H4 (cell line): ENCODE measurements around the gene PCDHGA3. TPM values are rescaled to one million over a fixed set of nuclear protein-coding genes. Genes with fewer than 3 reads are reported as not detected.
"Not testable (repeated sequence)": the region's sequence is repeated elsewhere in the genome, so short reads cannot be mapped to it uniquely, and the experiment has no call there.

Experiments
- DNase-seq: peaks from one replicate; pipeline ENCODE4 v3.0.0-alpha.2; 2015; ENCODE audit warnings: low spot score
- total RNA-seq: library from RNA; depleted of rRNA; stranded (reverse); fragments of >200 nt; shearing (Covaris generic); gene quantifications from 2 replicates; pipeline ENCODE4 v1.2.3, GENCODE V29; 2014; rRNA removed

PCDHGA3 gene
- total RNA-seq = 10.3 and 11.5 TPM in 2 replicates

DNA sequence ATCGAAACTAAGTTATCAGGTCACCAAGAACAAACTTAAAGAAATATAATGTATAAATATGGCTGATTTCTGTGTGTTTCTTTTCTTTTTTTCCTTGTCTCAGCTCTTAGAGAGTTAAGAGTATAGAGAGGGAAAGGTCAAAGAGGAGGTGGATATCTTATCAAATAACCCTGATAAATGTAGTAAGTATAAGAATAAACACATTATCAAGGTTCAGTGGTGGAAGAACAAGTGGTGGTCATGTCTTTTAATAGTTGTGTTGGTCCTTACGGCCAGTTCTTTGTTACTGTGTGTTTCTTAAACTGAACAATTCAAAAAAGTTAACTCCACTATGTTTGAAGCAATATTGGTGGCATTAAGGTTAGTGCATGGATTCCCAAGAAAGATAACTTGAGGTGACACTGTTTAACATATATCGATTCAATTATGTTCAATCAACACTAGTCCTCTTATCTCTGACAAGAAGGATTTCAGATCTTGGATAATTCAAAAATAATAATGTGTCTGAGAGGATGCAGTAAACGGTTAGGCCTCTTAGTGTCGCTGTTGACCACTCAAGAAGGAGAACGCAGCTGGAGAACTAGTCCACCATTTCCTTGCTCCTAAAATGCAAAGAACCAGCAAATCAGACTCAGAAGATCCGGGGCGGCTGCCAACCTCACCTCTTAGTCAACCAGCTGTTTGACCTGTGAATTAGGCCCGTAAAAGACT is at the start of gene PCDHGA3:
Gene PCDHGA3, plus strand, starts transcription at position 588 of the 711 bp plus-strand sequence. CDS start 205 bp downstream, outside the sequence.
- DNase-seq = peak; percentile 75

DNA sequence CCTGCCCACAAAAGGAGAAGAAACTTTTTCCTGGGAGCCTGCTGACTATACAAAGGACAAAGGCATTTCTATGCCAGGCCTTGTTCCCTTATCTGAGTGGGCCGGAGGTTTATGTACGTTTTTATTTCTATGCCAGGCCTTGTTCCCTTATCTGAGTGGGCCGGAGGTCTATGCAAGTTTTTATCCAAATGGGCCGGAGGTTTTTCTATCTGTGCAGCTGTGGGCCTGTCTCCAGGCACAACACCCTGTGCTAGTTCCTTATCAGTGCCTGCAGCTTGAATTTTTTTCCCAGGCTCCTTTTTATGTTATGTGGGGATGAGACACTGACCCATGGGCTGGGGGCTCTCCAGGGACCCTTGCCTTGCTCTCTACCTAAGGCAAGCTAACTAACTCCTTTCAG is 45.3 kb upstream of the PCDHGA3 start:
- no peak for DNase-seq

DNA sequence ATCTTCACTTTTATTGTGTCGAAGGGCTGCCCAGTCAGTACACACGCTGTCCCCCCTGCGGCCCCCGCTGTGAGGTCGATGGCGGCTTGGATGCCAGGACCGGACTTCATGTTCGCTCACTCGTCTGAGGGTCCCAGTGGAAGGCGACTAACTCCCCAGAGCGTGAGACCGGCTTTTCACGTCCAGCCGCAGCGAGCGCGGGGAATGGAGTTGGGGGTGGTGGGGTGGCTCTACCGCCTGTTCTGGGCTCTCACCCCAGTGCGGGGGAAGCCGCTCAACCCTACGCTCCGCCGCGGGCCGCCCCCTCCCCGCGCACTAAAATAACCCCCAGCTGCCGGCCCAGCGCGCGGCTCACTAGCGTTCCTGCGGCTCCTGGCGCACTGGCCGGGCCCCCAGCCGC is 39.9 kb upstream of the PCDHGA3 start, which contains the start of gene SLC25A2:
Gene SLC25A2, minus strand, starts transcription at position 294 of the 400 bp plus-strand sequence. Its CDS starts 184 bp downstream, at position 110.
- DNase-seq = no peak

DNA sequence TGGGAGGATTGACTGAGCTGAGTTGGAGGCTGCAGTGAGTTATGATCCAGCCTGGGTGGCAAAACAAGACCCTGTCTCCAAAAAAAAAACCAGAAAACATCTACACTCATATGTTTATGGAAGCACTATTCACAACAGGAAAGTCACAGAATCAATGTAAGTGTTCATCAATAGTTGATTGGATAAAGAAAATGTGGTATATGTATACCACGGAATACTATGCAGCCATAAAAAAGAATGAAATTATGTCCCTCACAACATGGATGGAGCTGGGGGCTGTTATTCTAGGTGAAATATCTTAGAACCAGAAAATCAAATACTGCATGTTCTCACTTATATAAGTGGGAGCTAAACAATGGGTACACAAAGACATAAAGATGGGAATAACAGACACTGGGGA is 37.0 kb upstream of the PCDHGA3 start:
- no peak for DNase-seq

DNA sequence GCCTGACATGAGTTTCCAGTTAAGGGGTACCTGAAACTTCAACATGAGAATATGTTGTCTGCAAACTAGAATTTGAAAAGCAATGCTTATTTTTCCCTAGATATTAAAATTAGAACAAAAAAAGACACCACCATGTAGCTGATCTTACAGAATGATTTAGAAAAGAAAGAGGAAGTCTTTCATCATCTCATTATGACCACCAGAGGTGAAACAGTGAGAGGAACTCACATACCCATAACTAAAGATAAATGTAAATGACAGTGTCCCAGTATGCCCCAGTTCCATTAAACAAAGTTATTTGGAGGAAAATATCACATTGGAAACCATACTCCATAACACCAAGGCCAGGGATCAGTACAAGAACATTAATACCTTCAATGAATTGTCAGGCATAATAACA is 29.9 kb upstream of the PCDHGA3 start:
- no peak for DNase-seq

DNA sequence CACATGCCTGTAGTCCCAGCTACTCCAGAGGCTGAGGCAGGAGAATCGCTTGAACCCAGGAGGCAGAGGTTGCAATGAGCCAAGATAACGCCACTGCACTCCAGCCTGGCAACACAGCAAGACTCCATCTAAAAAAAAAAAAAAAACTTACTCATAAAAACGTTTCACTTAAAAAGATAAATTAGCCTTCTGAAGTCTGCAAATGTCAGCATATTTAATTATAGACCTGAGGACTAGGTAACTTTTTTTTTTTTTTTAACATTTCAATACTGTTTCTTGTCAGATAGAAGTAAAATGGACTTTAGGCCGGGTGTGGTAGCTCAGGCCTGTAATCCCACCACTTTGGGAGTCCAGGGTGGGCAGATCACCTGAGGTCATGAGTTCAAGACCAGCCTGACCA is 26.7 kb upstream of the PCDHGA3 start:
- not testable (repeated sequence) for DNase-seq

DNA sequence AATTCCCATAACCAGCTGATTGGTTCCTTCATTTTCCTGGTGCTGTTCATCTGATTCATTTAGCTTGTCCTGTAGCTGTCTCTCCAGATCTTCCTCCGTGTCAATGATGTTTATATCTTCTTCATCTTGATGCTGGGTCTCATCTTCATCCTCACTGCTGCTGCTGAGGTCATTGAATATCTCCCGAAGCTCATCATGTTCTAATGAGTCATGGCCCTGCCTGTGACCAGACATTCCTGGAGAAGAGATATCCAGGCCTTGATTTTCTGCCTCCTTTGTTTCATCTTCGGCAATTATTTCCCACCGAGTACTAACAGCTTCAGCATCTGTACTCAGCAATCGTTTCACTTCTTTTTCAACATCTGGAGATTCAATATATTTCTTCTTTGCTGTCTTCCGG is 24.4 kb upstream of the PCDHGA3 start:
- DNase-seq = no peak

DNA sequence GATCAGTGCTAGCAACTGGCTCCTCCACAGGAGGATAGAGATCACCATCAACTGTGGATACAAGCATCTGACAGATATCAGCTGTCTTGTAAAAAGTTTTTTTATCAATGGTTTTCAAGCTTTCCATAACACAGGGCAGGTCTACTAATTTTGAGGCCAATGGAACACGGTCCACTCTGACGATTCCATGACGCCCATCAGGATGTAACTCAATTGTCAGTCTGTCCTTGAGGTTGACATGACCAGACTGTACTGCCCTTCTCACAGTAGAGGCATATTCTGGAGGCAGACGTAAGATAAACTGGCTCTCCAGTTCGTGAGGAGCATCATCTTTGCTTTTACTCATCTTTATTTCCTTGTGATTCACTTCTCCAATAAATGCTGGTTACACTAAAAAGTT is 23.9 kb upstream of the PCDHGA3 start:
- DNase-seq = no peak

DNA sequence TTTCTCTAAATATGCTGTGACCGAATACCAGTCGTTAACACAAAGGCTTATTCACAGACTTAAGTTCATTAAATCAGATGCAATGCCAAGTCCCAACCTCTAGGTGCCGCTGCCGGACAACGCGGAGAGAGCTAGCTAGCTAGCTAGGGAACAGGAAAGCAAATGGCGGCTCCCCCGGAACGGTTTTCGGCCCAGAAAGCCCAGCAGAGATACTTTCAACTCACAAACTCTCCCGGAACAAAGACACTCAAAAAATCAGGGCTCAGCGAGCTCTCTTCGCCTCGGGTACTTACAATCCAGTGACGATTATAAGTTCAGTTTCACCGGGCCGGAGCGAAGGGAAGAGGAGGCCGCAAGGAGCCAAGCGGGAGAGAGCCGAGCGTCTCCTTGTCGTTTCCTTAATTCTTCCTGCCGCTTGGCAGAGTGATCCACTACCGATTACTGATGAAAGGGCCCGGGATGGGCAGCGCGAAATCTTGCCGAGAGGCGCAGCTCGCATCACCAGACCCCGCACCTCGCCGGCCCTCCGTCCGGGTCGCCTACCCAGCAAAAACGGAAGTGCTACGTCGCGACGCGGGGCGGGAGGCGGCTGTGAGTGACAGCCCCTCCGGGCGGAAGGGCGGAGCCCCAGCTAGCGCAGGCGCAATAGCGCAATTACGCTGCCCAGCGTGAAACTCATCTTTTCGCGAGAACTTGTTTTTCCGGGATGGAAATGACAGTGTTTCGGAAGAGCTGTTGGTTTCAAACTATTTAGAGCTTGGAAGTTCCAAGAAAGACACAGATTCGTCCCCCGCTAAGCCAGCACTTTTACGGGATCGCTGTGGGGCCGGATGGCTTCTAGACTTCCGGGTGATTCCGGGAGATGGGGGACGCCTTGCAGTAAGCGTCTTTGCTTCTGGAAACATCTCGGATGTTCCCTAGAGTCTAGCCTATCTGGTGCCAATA is 23.1 kb upstream of the PCDHGA3 start, which contains the start of gene TAF7:
Gene TAF7, minus strand, starts transcription at position 560 of the 945 bp plus-strand sequence. CDS start 740 bp downstream, outside the sequence.
- DNase-seq = peak; percentile 91

DNA sequence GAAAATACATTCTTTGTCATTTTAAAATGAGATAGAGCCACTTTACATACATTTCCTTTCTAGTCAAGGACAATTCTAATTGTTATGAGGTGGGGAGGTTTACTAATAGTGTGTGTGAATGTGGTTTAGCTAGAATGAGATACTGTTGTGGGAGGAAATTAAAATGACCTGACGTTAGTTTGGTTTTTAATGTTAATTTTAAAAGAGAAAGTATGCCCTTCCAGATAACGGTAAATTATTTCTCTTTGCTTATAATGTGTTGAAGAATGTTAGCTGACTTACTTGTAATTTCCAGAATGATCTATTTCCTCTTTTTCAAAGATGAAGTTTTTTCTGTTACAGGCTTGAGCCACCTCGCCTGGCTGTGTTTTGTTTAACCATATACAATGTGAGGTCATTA is 21.4 kb upstream of the PCDHGA3 start:
- no peak for DNase-seq

DNA sequence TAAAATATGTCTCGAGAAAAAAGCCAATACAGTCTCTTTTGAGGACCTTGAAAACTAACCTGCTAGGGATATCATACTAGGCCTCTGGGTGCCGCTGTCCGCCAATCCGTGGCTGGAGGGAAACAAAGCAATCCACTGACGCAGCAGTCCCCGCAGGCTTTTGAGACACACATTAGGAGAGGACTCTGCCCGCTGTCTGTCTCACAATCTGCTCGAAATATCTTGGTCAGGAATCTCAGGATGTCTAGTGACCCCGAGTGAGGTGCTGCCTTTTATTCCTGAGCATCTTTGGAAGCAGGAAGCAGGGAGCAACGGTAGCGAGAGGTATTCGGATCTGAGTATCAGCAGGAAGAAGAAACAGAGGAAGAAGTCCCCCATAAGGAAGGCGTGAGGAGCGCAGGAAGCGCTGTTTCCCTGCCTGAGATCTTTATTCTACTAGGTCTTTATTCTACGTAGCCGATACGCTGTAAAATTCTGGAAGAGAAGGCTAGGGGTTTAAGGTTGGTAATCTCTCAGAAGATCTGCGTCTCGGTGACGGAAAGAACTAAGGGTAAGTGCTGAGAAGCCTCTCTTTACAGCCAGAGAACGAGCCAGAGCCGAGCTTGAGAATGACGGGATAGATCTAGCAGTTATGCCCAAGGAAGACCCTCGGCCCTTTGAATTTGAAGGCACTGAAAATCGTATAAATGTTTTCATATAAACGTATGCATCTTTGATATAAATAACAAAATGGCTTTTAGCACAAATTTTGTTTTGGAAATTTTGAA is 17.4 kb upstream of the PCDHGA3 start:
- DNase-seq = peak; percentile 62

DNA sequence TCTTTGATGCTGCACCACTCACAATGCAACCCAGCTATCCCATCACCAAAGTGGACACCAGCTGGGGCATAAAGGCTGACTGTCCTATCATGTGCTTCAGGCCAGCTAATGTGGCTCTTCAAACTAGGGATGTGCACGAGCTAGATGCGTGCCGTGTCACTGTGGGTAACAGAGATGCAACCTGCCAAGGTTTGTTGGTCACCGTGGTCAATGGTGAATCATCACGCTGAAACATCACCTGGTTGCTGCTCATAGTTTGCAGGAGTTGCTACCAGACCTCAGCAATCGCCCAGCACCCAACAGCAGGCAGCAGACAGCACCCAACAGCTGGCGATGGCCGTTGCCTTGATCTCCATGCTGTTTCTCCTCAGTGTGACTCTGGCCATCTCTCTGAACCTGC is 15.4 kb upstream of the PCDHGA3 start:
- no peak for DNase-seq

DNA sequence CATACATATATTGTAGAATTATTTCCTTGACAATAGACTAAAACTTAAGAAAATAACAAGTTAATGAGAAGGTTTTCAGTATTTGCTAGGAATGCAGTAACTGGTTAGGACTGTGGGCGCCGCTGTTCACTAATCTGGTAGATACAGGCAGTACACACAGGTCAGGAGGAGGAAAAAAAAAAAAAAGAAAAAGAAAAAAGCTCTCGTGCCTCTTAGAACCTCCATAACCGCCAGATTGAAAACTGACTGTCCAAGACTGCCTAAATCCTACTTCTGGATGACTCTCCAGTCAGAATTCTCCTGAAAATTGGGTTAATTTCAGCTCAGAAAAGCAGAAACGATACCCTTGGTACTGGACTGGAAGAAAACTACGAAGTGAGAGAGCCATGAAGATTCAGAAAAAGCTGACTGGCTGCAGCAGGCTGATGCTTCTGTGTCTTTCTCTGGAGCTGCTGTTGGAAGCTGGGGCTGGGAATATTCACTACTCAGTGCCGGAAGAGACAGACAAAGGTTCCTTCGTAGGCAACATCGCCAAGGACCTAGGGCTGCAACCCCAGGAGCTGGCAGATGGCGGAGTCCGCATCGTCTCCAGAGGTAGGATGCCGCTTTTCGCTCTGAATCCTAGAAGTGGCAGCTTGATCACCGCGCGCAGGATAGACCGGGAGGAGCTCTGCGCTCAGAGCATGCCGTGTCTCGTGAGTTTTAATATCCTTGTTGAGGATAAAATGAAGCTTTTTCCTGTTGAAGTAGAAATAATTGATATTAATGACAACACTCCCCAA is 13.1 kb upstream of the PCDHGA3 start, which contains the start of gene PCDHGA1:
Gene PCDHGA1, plus strand, starts transcription at position 216 of the 782 bp plus-strand sequence.
- no peak for DNase-seq

DNA sequence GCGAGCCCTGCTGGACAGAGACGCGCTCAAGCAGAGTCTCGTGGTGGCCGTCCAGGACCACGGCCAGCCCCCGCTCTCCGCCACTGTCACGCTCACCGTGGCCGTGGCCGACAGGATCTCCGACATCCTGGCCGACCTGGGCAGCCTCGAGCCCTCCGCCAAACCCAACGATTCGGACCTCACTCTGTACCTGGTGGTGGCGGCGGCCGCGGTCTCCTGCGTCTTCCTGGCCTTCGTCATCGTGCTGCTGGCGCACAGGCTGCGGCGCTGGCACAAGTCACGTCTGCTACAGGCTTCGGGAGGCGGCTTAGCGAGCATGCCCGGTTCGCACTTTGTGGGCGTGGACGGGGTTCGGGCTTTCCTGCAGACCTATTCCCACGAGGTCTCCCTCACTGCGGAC is 11.1 kb upstream of the PCDHGA3 start:
- not testable (repeated sequence) for DNase-seq

DNA sequence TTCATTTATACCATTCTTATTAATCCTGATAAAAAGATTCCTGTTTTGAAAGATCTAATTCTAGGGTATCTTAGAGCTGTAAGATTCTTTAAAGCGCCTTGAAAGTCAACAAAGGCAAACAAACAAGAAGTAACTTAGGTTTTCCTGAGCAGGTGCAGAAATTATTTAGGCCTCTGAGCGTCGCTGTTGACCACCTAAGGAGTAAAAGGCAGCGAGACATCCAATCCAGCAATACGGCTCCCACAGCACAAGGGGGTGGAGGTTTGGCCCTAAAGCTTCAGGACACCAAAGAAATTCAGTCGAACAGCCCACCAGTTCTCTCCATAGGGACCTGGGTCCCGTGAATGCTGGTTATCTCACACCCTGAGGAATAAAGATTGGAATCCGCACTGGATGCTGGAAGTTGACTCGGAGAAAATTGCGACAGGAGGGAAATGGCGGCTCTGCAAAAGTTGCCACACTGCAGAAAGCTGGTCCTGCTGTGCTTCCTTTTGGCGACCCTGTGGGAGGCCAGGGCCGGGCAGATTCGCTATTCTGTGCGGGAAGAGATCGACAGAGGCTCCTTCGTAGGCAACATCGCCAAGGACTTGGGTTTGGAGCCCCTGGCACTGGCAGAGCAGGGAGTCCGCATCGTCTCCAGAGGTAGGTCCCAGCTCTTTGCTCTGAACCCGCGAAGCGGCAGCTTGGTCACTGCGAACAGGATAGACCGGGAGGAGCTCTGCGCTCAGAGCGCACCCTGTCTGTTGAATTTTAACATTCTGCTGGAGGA is 4.9 kb upstream of the PCDHGA3 start, which contains the start of gene PCDHGA2:
Gene PCDHGA2, plus strand, starts transcription at position 223 of the 769 bp plus-strand sequence.
- DNase-seq = peak; percentile 36

DNA sequence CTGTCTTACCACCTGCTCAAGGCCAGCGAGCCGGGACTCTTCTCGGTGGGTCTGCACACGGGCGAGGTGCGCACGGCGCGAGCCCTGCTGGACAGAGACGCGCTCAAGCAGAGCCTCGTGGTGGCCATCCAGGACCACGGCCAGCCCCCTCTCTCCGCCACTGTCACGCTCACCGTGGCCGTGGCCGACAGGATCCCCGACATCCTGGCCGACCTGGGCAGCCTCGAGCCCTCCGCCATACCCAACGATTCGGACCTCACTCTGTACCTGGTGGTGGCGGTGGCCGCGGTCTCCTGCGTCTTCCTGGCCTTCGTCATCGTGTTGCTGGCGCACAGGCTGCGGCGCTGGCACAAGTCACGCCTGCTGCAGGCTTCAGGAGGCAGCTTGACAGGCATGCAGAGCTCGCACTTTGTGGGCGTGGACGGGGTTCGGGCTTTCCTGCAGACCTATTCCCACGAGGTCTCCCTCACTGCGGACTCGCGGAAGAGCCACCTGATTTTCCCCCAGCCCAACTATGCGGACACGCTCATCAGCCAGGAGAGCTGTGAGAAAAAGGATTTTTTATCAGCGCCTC is 2.8 kb upstream of the PCDHGA3 start:
- not testable (repeated sequence) for DNase-seq

DNA sequence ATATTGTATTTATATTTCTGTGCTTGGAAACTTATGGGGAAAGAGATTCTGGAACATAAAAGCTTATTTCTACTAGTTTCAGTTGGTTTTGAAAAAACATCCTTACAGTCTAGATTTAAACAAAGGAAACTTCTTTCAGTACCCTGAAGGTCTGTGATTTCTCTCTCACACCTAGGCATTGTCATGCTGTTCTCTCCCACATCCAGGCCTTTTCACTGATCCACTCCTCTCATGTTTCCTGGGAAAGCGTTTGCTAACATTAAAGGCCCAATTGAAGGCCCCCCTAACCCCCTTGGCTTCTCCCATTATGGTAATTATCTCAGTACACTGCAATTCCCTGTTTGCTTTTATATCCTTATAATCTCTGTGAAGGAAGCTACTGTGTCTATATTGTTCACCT is 856 bp upstream of the PCDHGA3 start:
- DNase-seq = no peak

DNA sequence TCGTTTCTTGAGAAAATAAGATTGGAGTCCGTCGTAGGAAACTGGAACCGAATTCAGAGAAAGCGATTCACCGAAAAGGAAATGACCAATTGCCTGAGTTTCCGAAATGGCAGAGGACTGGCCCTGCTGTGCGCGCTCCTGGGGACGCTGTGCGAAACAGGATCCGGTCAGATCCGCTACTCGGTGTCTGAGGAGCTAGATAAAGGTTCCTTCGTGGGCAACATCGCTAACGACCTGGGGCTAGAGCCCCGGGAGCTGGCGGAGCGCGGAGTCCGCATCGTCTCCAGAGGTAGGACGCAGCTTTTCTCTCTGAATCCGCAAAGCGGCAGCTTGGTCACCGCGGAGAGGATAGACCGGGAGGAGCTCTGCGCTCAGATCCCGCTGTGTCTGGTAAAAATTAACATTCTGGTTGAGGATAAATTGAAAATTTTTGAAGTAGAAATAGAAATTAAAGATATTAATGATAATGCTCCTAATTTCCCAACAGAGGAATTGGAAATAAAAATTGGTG is 379 bp downstream of the PCDHGA3 start:
- no peak for DNase-seq

DNA sequence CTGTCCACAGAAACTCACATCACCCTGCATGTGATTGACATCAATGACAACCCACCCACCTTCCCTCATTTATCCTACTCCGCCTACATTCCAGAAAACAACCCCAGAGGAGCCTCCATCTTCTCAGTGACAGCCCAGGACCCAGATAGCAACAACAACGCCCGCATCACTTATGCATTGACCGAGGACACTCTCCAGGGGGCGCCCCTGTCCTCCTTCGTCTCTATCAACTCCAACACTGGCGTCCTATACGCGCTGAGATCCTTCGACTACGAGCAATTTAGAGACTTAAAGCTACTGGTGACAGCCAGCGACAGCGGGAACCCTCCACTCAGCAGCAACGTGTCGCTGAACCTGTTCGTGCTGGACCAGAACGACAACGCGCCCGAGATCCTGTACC is 1.7 kb downstream of the PCDHGA3 start:
- DNase-seq = no peak
